HG03045 (cell line): ENCODE measurements around the gene PEX16.
"Not testable (repeated sequence)": the region's sequence is repeated elsewhere in the genome, so short reads cannot be mapped to it uniquely, and the experiment has no call there.

Source experiments
- ATAC-seq: cut with Tn5 transposase; IDR thresholded peaks from one replicate; pipeline ENCODE4 v1.9.1; 2021; ENCODE audit warnings: mild to moderate bottlenecking, moderate library complexity; ENCODE audit not compliant: unreplicated experiment

PEX16 gene

DNA sequence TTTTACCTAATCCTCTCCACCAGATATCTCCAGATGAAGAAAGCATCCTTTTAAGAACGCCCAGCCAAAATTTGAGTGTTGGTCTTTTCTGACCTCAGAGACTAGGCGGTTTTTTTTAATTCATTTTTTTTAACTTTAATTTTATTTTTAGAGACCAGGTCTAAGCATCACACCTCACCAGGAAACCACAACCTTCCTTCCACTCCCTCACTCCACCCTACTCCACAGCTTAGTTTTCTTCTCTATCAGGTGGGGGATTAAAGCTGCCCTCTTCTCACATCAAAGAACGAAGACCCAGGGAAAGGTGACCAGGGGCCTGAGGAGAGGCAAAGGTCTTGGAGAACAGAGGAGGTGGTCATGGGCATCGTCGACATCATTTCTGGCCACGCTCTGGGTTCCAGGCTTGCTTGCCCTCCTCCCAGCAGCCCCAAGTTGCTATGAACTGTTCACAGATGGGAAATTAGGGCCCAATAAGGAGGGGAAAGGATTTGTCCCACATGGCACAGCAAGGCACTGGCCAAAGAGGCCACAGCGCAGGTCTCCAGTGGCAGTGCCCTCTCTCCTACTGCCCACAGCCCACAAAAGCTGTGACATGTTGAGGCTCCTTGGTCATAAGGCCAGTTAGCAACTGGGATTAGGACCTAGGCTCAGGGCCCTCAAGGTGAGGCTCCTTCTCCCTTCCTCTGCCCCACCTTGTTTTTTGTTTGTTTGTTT, 1.4 kb upstream of the PEX16 start:
- ATAC-seq = no peak

GRCh38 chr11:45918331-45918941, 759 bp upstream of the PEX16 start:
- peak; percentile 36 for ATAC-seq

- no peak for ATAC-seq
Measured at GRCh38 chr11:45917286-45917622, 423 bp downstream of the PEX16 start.

DNA sequence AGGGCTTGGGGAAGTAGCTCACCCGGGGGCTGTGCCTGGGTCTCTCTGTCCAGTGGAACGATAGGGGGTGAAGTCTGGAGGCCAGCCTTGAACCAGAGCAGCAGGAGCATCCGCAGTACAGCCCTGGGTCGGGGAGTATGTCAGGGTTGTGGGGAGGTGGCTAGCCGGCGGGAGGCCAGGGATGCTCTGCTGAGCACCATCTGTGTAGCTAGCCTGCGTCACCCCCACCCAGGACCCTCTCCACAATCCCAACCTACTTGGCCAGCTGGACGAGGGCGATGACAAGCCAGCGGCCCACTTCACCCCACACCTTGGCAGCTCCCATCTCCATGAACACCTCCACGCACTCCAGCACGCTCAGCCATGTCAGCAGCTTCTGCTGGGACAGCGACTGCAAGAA, 2.2 kb downstream of the PEX16 start:
- ATAC-seq = no peak

DNA sequence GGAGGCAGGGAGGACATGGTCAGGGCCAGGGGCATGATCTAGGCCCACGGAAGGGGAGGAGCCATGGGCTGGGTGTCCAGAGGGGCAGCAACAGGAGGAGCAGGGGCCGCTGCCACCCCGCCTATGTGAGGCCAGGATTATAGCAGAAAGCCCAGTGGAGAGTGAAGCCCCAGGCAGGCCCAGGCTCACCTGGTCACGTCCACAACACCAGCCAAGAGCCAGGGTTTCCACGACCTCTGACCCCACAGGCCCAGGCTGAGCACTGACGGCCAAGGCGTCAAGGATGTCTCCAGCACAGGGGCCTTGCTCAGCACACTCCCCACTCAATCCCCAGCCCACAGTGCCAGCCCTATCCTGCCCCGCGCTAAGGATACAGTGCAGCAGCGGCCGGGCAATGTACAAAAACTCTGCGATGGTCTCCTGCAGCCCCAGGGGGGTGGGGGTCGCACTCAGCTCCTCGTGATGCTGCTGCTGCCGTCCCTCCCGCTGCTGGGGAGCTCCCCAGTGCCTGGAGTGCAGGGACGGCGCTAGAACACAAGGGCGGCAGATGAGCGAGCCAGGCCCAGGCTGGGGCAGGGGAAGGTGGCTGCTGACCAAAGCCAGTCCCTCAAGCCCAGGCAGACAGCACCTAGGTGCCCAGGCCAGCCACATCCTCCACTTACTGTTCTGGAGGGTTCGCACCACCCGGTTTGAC, 3.6 kb downstream of the PEX16 start:
- no peak for ATAC-seq

DNA sequence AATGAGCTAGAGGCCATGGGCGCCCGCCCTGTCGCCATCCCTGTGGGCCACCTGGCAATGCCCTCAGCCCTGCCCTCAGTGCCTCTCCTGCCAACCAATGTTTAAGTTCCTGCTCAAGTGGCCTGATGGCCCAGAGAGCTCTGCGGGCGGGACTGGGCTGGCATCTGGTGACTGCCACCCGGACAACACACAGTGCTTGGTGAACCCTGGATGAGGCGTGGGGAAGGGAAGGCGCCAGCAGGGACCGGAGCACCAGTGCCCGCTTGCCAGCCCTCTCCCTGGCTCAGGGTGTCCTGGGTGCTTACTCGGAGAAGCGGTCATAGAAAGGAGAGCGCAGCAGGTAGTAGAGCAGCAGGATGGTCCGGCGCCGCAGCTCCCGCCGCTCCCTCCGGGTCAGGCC, 4.2 kb downstream of the PEX16 start:
- no peak for ATAC-seq

- no peak for ATAC-seq
Measured at GRCh38 chr11:45910623-45911022, 7.1 kb downstream of the PEX16 start.

DNA sequence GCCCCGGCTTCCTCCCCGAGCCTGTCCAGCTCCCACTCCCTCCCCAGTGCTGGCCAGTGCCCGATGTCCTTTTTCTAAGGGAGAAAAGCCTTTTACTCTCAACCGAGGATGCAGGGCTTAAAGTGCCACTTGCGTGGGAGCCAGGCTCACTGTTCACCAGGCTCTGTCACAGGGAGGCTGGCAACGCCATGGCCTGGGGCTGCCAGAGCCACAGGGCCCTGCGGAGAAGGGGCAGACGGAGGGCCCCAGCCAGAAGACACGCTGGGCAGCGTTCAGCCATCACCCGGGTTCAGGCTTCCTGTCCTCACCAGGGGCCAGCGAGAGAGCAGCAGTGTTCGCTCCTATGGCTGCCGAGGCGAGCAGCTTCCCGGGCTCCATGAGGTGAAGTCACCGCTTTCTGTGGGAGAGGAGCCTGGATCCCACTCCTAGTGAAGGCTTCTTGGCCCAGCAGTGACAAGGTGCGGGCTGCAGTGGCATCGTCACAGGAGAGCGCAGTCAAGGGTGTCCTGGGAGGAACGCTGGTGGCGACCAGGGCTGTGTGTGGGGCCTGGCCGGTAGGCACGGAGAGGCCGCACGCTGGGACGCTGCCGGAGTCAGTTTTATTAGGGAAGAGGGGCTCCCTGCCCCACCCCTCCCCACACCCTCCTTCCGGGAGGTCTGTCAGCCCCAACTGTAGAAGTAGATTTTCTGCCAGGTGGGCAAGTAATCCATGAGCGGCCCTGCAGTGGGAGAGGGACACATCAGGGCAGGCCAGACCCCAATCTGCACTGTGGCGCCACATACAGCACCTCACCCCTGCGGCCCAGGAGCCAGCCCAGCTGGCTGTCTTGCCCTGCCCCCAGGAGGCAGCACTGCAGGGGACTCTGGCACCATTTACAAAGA, 7.8 kb downstream of the PEX16 start:
- ATAC-seq = no peak

DNA sequence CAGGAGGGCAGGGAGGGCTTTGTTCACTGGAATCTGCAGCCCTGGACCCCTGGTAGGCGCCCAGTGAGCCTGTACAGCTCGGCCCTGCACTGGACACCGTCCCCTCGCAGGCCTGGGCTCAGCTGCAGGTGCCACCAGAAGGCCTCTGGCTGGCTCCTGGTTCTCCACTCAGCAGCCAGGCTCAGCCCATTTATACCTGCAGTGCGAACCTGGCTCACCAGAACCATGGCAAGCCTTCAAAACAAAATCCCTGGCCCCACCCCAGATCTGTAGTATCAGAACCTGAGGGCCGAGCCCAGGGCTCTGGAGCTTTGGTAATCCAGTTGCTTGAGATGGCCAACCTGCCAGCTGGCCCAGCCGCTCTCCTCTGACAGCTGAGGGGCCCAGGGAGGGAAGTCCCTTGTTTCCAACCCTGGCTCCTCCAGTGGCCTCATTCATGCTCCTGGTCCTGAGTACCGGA, 9.7 kb downstream of the PEX16 start:
- ATAC-seq = no peak

GRCh38 chr11:45906965-45907611, 10.6 kb downstream of the PEX16 start, which contains the start of gene FREY1:
FREY1 (minus strand) TSS chr11:45907271; CDS start chr11:45907245, 26 bp downstream.
- ATAC-seq = no peak

DNA sequence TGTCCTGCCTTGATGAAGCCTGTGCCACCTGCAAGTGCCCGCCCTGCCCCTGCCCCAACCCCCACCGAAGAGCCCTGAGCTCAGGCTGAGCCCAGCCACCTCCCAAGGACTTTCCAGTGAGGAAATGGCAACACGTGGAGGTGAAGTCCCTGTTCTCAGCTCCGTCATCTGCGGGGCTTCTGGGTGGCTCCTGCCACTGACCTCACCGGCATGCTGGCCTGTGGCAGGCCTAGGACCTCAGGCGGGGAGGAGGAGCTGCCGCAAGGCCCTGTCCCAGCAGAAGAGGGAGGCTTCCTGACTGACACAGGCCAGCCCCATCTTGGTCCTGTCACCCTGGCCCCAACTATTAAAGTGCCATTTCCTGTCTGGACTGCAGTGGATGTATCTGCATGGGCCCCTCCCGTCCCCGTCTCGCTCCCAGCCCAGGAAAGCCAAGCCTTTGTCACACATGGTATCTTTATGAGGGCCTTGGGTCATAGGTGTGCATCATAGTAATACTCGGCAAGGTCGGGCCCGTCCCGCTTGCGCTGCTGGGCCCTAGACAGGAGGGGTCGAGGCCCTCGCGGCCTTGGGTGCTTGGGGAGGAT, 11.5 kb downstream of the PEX16 start:
- no peak for ATAC-seq

DNA sequence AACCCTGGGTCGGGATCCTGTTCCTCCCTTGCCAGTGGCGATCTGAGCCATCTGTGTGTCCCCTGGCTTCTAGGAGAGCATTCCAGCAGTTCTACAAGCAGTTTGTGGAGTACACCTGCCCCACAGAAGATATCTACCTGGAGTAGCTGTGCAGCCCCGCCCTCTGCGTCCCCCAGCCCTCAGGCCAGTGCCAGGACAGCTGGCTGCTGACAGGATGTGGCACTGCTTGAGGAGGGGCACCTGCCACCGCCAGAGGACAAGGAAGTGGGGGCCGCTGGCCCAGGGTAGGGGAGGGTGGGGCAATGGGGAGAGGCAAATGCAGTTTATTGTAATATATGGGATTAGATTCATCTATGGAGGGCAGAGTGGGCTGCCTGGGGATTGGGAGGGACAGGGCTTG, 12.1 kb downstream of the PEX16 start:
- ATAC-seq = not testable (repeated sequence)

DNA sequence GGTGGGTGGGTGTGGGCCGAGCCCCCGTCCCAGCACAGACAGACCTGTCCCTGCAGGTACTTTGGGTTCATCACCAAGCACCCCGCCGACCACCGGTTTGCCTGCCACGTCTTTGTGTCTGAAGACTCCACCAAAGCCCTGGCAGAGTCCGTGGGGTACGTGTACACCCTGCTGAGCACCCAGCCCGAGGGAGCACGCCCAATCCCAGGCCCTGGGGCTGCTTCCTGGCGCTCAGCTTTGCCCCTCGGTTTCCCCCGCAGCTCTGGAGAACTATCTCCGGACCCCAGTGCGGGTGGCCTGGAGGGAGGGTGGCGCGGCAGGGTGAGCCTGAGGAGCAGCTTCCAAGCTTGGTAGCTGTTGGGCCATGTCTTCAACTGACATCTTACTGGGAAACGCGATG, 12.6 kb downstream of the PEX16 start:
- ATAC-seq = no peak

- ATAC-seq = no peak
Measured at GRCh38 chr11:45904309-45904915, 13.3 kb downstream of the PEX16 start.

- no peak for ATAC-seq
Measured at GRCh38 chr11:45902452-45903380, 15.0 kb downstream of the PEX16 start.

DNA sequence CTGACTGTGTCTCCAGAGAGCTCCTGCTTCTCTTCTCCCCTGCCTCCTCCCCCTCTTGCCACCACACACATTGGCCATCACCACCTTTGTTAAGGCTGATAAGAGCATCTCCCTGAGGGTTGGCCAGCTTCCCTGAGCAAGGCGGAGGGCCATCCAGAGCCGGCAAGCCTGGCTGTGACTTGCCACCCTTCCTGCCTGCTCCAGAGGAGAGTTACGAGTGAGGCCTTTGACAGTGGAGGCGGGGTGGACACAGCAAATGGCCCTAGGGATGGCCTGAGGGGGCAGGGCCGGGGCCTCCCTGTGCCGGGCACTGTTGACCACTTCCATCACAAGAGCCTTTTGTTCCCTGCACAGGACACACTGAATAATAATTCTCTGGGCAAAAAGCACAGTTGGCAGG, 16.1 kb downstream of the PEX16 start:
- ATAC-seq = no peak

DNA sequence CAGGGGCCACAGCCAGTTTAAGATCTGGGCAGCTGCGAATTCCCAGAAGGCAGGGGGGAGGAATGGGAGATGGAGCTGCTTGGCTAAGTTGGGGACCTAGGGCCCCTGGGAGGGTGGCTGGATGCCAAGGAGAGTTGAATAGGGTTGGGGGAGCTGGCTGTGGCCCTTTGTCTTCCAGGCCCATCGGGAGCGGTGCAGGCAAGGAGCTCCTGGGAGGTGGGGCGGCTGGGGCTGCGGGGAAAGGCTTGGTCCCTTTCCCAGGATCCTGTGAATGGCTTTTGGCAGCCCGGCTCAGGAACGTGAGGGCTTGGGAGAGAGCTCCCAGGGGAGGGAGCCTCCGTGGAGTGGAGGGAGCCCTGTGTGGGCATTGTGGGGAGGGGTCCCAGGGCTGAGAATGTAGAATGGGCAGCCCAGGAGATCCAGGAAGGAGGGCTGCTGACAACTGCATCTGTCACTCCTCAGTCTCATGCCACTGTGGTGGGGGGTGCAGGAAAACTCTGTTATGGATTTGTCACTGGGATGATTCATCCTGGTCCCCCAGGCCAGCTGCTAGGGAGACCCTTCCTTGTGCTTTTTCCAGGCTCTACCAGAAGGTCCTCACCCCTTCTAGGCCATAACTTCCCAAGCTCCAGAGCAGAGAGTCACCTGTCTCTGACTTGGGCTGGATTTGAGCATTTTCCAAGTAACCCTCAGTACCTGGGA, 16.6 kb downstream of the PEX16 start:
- ATAC-seq = no peak

DNA sequence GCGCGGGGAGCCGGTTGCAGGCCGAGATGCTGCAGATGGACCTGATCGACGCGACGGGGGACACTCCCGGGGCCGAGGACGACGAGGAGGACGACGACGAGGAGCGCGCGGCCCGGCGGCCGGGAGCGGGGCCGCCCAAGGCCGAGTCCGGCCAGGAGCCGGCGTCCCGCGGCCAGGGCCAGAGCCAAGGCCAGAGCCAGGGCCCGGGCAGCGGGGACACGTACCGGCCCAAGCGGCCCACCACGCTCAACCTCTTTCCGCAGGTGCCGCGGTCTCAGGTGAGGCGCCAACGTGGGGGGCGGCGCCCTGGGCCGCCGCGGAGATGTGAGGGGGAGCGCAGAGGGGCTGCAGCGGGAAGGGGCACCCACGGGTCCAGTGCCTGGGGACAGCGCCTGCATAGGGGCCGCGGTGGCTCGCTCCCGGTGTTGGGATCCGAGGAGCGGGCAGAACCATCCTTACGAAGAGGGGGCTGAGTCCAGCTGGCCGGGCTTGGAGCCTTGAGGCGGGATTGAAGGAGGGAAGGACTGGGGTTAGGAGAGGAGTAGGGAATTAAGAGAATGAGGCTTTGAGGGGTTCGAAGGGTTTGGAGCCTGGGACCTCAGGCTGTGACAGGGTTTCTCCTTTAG, 17.4 kb downstream of the PEX16 start:
- peak; percentile 10 for ATAC-seq
